HepG2 (cell line): ENCODE measurements around the gene ZNF563. TPM values are rescaled to one million over a fixed set of nuclear protein-coding genes. Genes with fewer than 3 reads are reported as not detected.

Experiments used
- CEBPG ChIP-seq: IDR thresholded peaks from 2 replicates; pipeline ENCODE4 v1.6.1; 2016
- ERF ChIP-seq: IDR thresholded peaks from 2 replicates; pipeline ENCODE4 v1.6.1; 2018; ENCODE audit warnings: missing biosample characterization, missing genetic modification reagents
- FOSL2 ChIP-seq: sonication (generic); formaldehyde crosslinking; IDR thresholded peaks from 2 replicates; pipeline ENCODE4 v1.4.0; 2020; ENCODE audit warnings: missing genetic modification reagents
- NFATC3 ChIP-seq: sonication (generic); formaldehyde crosslinking; IDR thresholded peaks from 2 replicates; pipeline ENCODE4 v1.5.1; 2020; ENCODE audit warnings: mild to moderate bottlenecking, missing genetic modification reagents
- POLR2AphosphoS5 ChIP-seq: IDR thresholded peaks from 2 replicates; pipeline ENCODE4 v1.6.1; 2012; ENCODE audit warnings: low read depth, low read length
- RARA ChIP-seq: IDR thresholded peaks from 2 replicates; pipeline ENCODE4 v1.6.1; 2016; ENCODE audit warnings: missing genetic modification reagents, missing compliant biosample characterization
- SAP130 ChIP-seq: IDR thresholded peaks from 2 replicates; pipeline ENCODE4 v1.6.1; 2016; ENCODE audit warnings: low read depth
- SOX6 ChIP-seq, 2 experiments: fragments of 450-650 bp in 1 of 2; sonication (generic) in 1 of 2; formaldehyde crosslinking in 1 of 2; IDR thresholded peaks; 2 replicates each; pipeline versions ENCODE4 v1.4.0 to v1.6.1; 2017 to 2020; ENCODE audit warnings: antibody characterized with exemption in 1 of 2, mild to moderate bottlenecking in 1 of 2, missing genetic modification reagents in 1 of 2
- TARDBP ChIP-seq: sonication (generic); formaldehyde crosslinking; IDR thresholded peaks from 2 replicates; pipeline ENCODE4 v1.8.0; 2022; ENCODE audit warnings: mild to moderate bottlenecking, missing genetic modification reagents
- TFE3 ChIP-seq: IDR thresholded peaks from 2 replicates; pipeline ENCODE4 v1.6.1; 2016
- THRA ChIP-seq: sonication (generic); formaldehyde crosslinking; IDR thresholded peaks from 2 replicates; pipeline ENCODE4 v1.4.0; 2020; ENCODE audit warnings: missing genetic modification reagents, borderline replicate concordance
- ZKSCAN1 ChIP-seq: fragments of 150-350 bp; IDR thresholded peaks from 2 replicates; pipeline ENCODE4 v1.6.1; 2014; ENCODE audit warnings: low read length
- ZNF263 ChIP-seq: sonication (generic); formaldehyde crosslinking; IDR thresholded peaks from 2 replicates; pipeline ENCODE4 v1.4.0; 2020; ENCODE audit warnings: missing genetic modification reagents
- ZNF350 ChIP-seq: sonication (generic); formaldehyde crosslinking; IDR thresholded peaks from 2 replicates; pipeline ENCODE4 v1.4.0; 2020; ENCODE audit warnings: mild to moderate bottlenecking, low read depth, missing genetic modification reagents, borderline replicate concordance
- ZNF407 ChIP-seq: sonication (generic); formaldehyde crosslinking; IDR thresholded peaks from one replicate; pipeline ENCODE4 v1.5.1; 2020; ENCODE audit warnings: mild to moderate bottlenecking, missing genetic modification reagents; ENCODE audit errors: not compliant biosample characterization
- ZNF468 ChIP-seq: sonication (generic); formaldehyde crosslinking; IDR thresholded peaks from 2 replicates; pipeline ENCODE4 v1.8.0; 2022; ENCODE audit warnings: mild to moderate bottlenecking, moderate library complexity, missing genetic modification reagents
- ZNF766 ChIP-seq: sonication (generic); formaldehyde crosslinking; IDR thresholded peaks from 2 replicates; pipeline ENCODE4 v1.5.0; 2020; ENCODE audit warnings: missing genetic modification reagents, borderline replicate concordance
- ZNF780A ChIP-seq: sonication (generic); formaldehyde crosslinking; IDR thresholded peaks from 2 replicates; pipeline ENCODE4 v1.8.0; 2022; ENCODE audit warnings: mild to moderate bottlenecking, missing genetic modification reagents, moderate library complexity
- ZNF788 ChIP-seq: sonication (generic); formaldehyde crosslinking; IDR thresholded peaks from 2 replicates; pipeline ENCODE4 v1.5.0; 2020; ENCODE audit warnings: mild to moderate bottlenecking, missing genetic modification reagents, borderline replicate concordance
- ZNF878 ChIP-seq: sonication (generic); formaldehyde crosslinking; IDR thresholded peaks from 2 replicates; pipeline ENCODE4 v1.8.1; 2023; ENCODE audit warnings: mild to moderate bottlenecking, missing genetic modification reagents, moderate library complexity
- polyA plus RNA-seq, 8 experiments: library from polyadenylated mRNA; depleted of rRNA in 3 of 8; stranded (reverse) in 7 of 8; unstranded in 1 of 8; fragments of >200 nt; fragmentation: Illumina TruSeq in 4 of 8; extraction: Trizol in 4 of 8; gene quantifications; 2 replicates each; pipeline versions ENCODE4 v1.2.1 to v1.2.3, GENCODE V29; 2011 to 2016; ENCODE audit warnings: low read depth in 4 of 8, missing spikeins in 1 of 8, mixed read lengths in 1 of 8; ENCODE audit not compliant: insufficient read depth in 1 of 8
- total RNA-seq, 5 experiments: library from RNA; depleted of rRNA; stranded (reverse); fragments of >200 nt; fragmentation: Illumina TruSeq; extraction: Trizol; gene quantifications; 2 replicates each; pipeline ENCODE4 v1.2.3, GENCODE V29; 2016; ENCODE audit warnings: low read depth in 1 of 5

ZNF563 gene
- total and polyA plus RNA-seq, 2 of the 13 experiments (the other 11 are each of a cell fraction or from before 2014, with no cell fraction given) = 7.5 to 19.5 TPM

GRCh38 chr19:12331211-12331941 lies 2.1 kb downstream of the ZNF563 start (continued):
- TF ChIP-seq ZNF407 (CRISPR knock-in tag) = no peak
- no peak for TF ChIP-seq ZNF780A (CRISPR knock-in tag)
- 0 out of 2 replicates have a peak, but pooled peaks have one; percentile 31 for TF ChIP-seq POLR2AphosphoS5
- TF ChIP-seq SOX6 (IDR thresholded peaks at IDR 0.05) = no peak
- TF ChIP-seq SOX6 (CRISPR knock-in tag; IDR thresholded peaks at IDR 0.05) = peak; percentile 76
- TF ChIP-seq SAP130 = peak; percentile 87
- 0 out of 2 replicates have a peak, but pooled peaks have one; percentile 42 for TF ChIP-seq ERF (CRISPR knock-in tag)
- TF ChIP-seq FOSL2 (CRISPR knock-in tag) = peak; percentile 79
- TF ChIP-seq ZNF468 (CRISPR knock-in tag) = no peak
- peak; percentile 98 for TF ChIP-seq THRA
- TF ChIP-seq ZNF263 (CRISPR knock-in tag) = peak; percentile 52; the same call in 1 of the 2 replicates
- TF ChIP-seq TFE3 (CRISPR knock-in tag) = peak; percentile 44; the same call in 1 of the 2 replicates
- peak; percentile 47; the same call in 1 of the 2 replicates for TF ChIP-seq ZNF878 (CRISPR knock-in tag)
- TF ChIP-seq ZNF766 (CRISPR knock-in tag) = no peak
- TF ChIP-seq ZNF788 (CRISPR knock-in tag) = peak; percentile 45; the same call in 1 of the 2 replicates
- TF ChIP-seq ZKSCAN1 = no peak
- no peak for TF ChIP-seq NFATC3 (CRISPR knock-in tag)
- peak; percentile 90 for TF ChIP-seq RARA (CRISPR knock-in tag)
- peak; percentile 69 for TF ChIP-seq TARDBP
- TF ChIP-seq ZNF350 = peak; percentile 49; the same call in 1 of the 2 replicates
- peak; percentile 88 for TF ChIP-seq CEBPG (CRISPR knock-in tag)
